Measurements from ENCODE around the gene BAD. TPM values are rescaled to one million over a fixed set of nuclear protein-coding genes. Genes with fewer than 3 reads are reported as not detected.

The BAD gene
- total and polyA plus RNA-seq, 2 experiments from 2014 or later = 52.0 to 122 TPM

DNA sequence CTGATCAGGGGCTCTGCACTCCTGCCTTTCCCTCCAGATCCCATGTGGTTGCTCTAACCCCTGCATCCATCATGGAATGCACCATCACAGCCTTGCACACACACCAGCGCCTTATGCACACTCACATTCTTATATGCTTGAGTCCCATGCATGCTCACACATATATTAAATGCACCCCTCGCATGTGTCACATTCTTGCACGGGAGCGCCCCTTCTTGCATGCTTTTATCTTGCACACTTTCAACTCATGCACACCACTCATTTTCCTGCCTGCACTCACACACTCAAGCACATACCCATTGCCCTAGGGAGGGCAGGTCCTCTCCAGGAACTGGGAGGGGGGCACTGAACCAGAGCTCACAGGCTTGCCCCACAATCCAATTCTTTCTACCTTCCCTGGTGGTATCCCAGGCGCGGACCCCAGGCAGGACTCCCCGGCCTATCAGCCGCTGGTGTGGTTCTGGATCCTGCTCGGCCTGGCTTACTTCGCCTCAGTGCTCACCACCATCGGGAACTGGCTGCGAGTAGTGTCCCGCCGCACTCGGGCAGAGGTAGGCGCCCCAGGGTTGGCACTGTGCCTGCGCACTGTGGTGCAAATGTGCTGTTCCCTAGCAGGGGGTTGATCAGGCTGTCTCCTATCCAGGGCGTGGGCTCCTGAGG, 13.4 kb upstream of the BAD start:
- peaks cover 78% of the 10 kb centered on the region for H3K27me3 ChIP-seq
- TF ChIP-seq EZH2phosphoT487 (IDR thresholded peaks at IDR 0.05; ENCODE audit: low read depth, severe bottlenecking, unreplicated experiment) (no peak), EZH2 (IDR thresholded peaks at IDR 0.05; ENCODE audit: borderline replicate concordance) (no peak)
- TF ChIP-seq, protein P1, sequence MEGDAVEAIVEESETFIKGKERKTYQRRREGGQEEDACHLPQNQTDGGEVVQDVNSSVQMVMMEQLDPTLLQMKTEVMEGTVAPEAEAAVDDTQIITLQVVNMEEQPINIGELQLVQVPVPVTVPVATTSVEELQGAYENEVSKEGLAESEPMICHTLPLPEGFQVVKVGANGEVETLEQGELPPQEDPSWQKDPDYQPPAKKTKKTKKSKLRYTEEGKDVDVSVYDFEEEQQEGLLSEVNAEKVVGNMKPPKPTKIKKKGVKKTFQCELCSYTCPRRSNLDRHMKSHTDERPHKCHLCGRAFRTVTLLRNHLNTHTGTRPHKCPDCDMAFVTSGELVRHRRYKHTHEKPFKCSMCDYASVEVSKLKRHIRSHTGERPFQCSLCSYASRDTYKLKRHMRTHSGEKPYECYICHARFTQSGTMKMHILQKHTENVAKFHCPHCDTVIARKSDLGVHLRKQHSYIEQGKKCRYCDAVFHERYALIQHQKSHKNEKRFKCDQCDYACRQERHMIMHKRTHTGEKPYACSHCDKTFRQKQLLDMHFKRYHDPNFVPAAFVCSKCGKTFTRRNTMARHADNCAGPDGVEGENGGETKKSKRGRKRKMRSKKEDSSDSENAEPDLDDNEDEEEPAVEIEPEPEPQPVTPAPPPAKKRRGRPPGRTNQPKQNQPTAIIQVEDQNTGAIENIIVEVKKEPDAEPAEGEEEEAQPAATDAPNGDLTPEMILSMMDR (IDR thresholded peaks at IDR 0.05; ENCODE audit: poor library complexity) = no peak

DNA sequence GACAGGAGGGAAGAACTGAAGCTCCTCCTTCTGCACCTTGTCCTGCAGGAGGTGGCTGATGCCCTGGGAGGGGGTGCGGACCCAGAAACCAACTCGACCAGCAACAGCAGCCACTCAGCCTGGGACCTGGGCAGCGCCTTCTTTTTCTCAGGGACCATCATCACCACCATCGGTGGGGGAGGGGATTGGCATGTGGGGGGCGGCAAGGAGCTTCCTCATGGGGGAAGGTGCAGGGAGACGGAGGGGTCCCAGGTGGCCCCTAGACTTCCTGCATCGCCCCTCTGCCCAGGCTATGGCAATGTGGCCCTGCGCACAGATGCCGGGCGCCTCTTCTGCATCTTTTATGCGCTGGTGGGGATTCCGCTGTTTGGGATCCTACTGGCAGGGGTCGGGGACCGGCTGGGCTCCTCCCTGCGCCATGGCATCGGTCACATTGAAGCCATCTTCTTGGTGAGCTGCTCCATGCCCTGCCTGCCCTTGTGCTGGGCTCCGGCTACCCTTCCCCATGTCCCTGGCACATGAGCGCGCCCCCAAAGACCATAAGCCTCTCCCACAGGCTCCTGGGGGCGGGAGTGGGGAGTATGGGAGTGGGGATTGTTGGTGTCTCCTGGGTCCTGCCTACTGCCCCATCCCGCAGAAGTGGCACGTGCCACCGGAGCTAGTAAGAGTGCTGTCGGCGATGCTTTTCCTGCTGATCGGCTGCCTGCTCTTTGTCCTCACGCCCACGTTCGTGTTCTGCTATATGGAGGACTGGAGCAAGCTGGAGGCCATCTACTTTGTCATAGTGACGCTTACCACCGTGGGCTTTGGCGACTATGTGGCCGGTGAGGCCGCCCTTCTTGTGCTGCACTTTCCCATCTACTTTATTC, 12.6 kb upstream of the BAD start:
- Histone ChIP-seq H4K20me1 (ENCODE audit: insufficient read depth, poor library complexity, severe bottlenecking) (no peaks in the 10 kb centered on the region), H3K36me3 (replicated peaks; ENCODE audit: insufficient read depth, low read depth) (no peaks in the 10 kb centered on the region), H3K27me3 (peaks cover 86% of the 10 kb centered on the region), H2AFZ (no peak overlapping the region), H3K4me3 (no peak overlapping the region), H3K27ac (no peak overlapping the region), H3K4me2 (no peak overlapping the region), H3K9me2 (replicated peaks; ENCODE audit: insufficient read depth) (no peaks in the 10 kb centered on the region), H3K4me1 (ENCODE audit: insufficient read depth) (peaks cover 23% of the 10 kb centered on the region), H3K79me2 (no peaks in the 10 kb centered on the region), H3K9me3 (ENCODE audit: low read depth) (no peaks in the 10 kb centered on the region)
- 33% methylated on average over 34 of the region's 34 CpGs for WGBS (ENCODE audit: low lambda C conversion rate, missing lambda C conversion rate)
- peak; percentile 7 for DNase-seq (ENCODE audit: low spot score)
- TF ChIP-seq EZH2 (IDR thresholded peaks at IDR 0.05; ENCODE audit: borderline replicate concordance) = peak; percentile 10
- TF ChIP-seq, protein P1 (IDR thresholded peaks at IDR 0.05; ENCODE audit: poor library complexity) = no peak

More for the DNA sequence above, 13.4 kb upstream of the BAD start:
- H3K9me3 ChIP-seq (ENCODE audit: low read depth) = no peaks in the 10 kb centered on the region
- 82% methylated on average over 18 of the region's 18 CpGs for WGBS (ENCODE audit: low lambda C conversion rate, missing lambda C conversion rate)
- H4K20me1 ChIP-seq (ENCODE audit: insufficient read depth, poor library complexity, severe bottlenecking) = no peaks in the 10 kb centered on the region
- H2AFZ ChIP-seq = no peak overlapping the region
- H3K79me2 ChIP-seq = no peaks in the 10 kb centered on the region
- H3K4me2 ChIP-seq = no peak overlapping the region
- H3K27ac ChIP-seq = no peak overlapping the region
- peaks cover 20% of the 10 kb centered on the region for H3K4me1 ChIP-seq (ENCODE audit: insufficient read depth)
- H3K36me3 ChIP-seq (replicated peaks; ENCODE audit: insufficient read depth, low read depth) = no peaks in the 10 kb centered on the region
- H3K9me2 ChIP-seq (replicated peaks; ENCODE audit: insufficient read depth) = no peaks in the 10 kb centered on the region
- DNase-seq (ENCODE audit: low spot score) = no peak
- H3K4me3 ChIP-seq = no peak overlapping the region

DNA sequence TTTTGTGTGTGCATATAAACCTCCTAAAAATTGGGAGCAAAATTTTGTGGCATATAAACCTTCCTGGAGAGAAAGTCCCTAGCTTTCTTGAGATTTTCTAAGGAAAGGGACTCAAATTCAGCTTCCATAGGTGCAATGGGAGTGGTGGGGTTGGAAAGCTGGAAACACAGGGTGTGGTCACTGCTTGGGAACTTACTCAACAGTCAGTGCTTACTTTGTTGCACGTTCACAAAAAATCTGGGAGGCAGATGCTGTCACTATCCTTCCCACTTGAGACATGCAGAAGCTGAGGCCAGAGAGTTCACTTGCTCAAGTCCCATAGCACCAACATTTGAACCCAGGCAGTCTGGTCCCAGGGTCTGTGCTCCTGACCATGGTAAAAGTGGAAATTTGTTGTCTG, 11.8 kb upstream of the BAD start:
- Histone ChIP-seq H3K79me2 (no peaks in the 10 kb centered on the region), H3K9me3 (ENCODE audit: low read depth) (no peaks in the 10 kb centered on the region), H3K9me2 (replicated peaks; ENCODE audit: insufficient read depth) (no peaks in the 10 kb centered on the region), H3K27ac (no peak overlapping the region), H3K4me3 (no peak overlapping the region), H3K4me1 (ENCODE audit: insufficient read depth) (peaks cover 24% of the 10 kb centered on the region), H3K36me3 (replicated peaks; ENCODE audit: insufficient read depth, low read depth) (no peaks in the 10 kb centered on the region), H3K4me2 (no peak overlapping the region), H3K27me3 (peaks cover 94% of the 10 kb centered on the region), H2AFZ (no peak overlapping the region), H4K20me1 (ENCODE audit: insufficient read depth, poor library complexity, severe bottlenecking) (no peaks in the 10 kb centered on the region)
- no peak for DNase-seq (ENCODE audit: low spot score)
- 7% methylated on average over 1 of the region's 1 CpG for WGBS (ENCODE audit: low lambda C conversion rate, missing lambda C conversion rate)
- no peak for TF ChIP-seq EZH2 (IDR thresholded peaks at IDR 0.05; ENCODE audit: borderline replicate concordance)
- TF ChIP-seq, protein P1 (IDR thresholded peaks at IDR 0.05; ENCODE audit: poor library complexity) = no peak
- TF ChIP-seq EZH2phosphoT487 (IDR thresholded peaks at IDR 0.05; ENCODE audit: low read depth, severe bottlenecking, unreplicated experiment) = no peak

All from hepatocyte (in vitro differentiated cells).